Activated CD4-positive, CD25-positive, alpha-beta regulatory T cell treated with anti-CD3 and anti-CD28 coated beads, Interleukin-2, amount 50 U/mL, for 16 hours (primary cell): ENCODE results near the gene CTNNBIP1.
"Not testable (repeated sequence)": the region's sequence is repeated elsewhere in the genome, so short reads cannot be mapped to it uniquely, and the experiment has no call there.

Source experiments
- DNase-seq: peaks from one replicate; pipeline ENCODE4 v3.0.0-alpha.2; 2020; ENCODE audit warnings: low read depth, low spot score

CTNNBIP1 gene

GRCh38 chr1:9910076-9910422 lies at the start of gene CTNNBIP1:
Gene CTNNBIP1, minus strand, starts transcription at chr1:9910269. Its CDS starts 38,205 bp downstream, at chr1:9872064.
- DNase-seq: no peak

- DNase-seq: no peak
Observed at GRCh38 chr1:9957726-9958125, 47.7 kb upstream of the CTNNBIP1 start.

- DNase-seq: no peak
Observed at GRCh38 chr1:9946315-9946714, 36.2 kb upstream of the CTNNBIP1 start.

GRCh38 chr1:9942939-9943788 lies 33.1 kb upstream of the CTNNBIP1 start, which contains the start of the genes LZIC and NMNAT1:
Gene LZIC, minus strand, starts transcription at chr1:9943391. Its CDS starts 6,772 bp downstream, at chr1:9936619.
Gene NMNAT1, plus strand, starts transcription at chr1:9943475. Its CDS starts 28,599 bp downstream, at chr1:9972074.
- peak; percentile 74 for DNase-seq

GRCh38 chr1:9942399-9942938 lies 32.4 kb upstream of the CTNNBIP1 start:
- no peak for DNase-seq

GRCh38 chr1:9929431-9930385 lies 19.6 kb upstream of the CTNNBIP1 start:
- DNase-seq: no peak

GRCh38 chr1:9927259-9927658 lies 17.2 kb upstream of the CTNNBIP1 start:
- DNase-seq: no peak

GRCh38 chr1:9922342-9922741 lies 12.3 kb upstream of the CTNNBIP1 start:
- DNase-seq: no peak

GRCh38 chr1:9920606-9921005 lies 10.5 kb upstream of the CTNNBIP1 start:
- no peak for DNase-seq

GRCh38 chr1:9917901-9918300 lies 7.8 kb upstream of the CTNNBIP1 start:
- DNase-seq: no peak

GRCh38 chr1:9917495-9917894 lies 7.4 kb upstream of the CTNNBIP1 start:
- not testable (repeated sequence) for DNase-seq

- no peak for DNase-seq
Observed at GRCh38 chr1:9916452-9916851, 6.4 kb upstream of the CTNNBIP1 start.

GRCh38 chr1:9914610-9914937 lies 4.5 kb upstream of the CTNNBIP1 start:
- DNase-seq: no peak

GRCh38 chr1:9912264-9912936 lies 2.3 kb upstream of the CTNNBIP1 start:
- no peak for DNase-seq

GRCh38 chr1:9910423-9911178 lies 532 bp upstream of the CTNNBIP1 start:
- peak; percentile 99 for DNase-seq

- DNase-seq: no peak
Observed at GRCh38 chr1:9909234-9910046, 629 bp downstream of the CTNNBIP1 start.

- DNase-seq: no peak
Observed at GRCh38 chr1:9908871-9909233, 1.2 kb downstream of the CTNNBIP1 start.

- no peak for DNase-seq
Observed at GRCh38 chr1:9907441-9907840, 2.6 kb downstream of the CTNNBIP1 start.

- DNase-seq: no peak
Observed at GRCh38 chr1:9906466-9906865, 3.6 kb downstream of the CTNNBIP1 start.

- no peak for DNase-seq
Observed at GRCh38 chr1:9905010-9905409, 5.1 kb downstream of the CTNNBIP1 start.
